GM23248 (cell line): ENCODE data around the gene SCAPER.

Experiments
- EZH2 ChIP-seq: fragments of 200-600 bp; sonication (generic); IDR thresholded peaks from 2 replicates; pipeline ENCODE4 v1.6.1; 2018; ENCODE audit warnings: antibody characterized with exemption, mild to moderate bottlenecking; ENCODE audit not compliant: insufficient read depth, poor library complexity, severe bottlenecking
- EZH2phosphoT487 ChIP-seq: fragments of 200-600 bp; sonication (generic); IDR thresholded peaks from 2 replicates; pipeline ENCODE4 v1.6.1; 2018; ENCODE audit warnings: antibody characterized with exemption, moderate library complexity, mild to moderate bottlenecking, low read depth; ENCODE audit not compliant: insufficient read depth

- no peak for TF ChIP-seq EZH2
- TF ChIP-seq EZH2phosphoT487 = no peak
These were observed 464.7 kb downstream of the SCAPER start for GRCh38 chr15:76440441-76440840.
